Right lobe of liver (tissue), 6 donors: ENCODE data around the gene PPP1R9A. TPM values are rescaled to one million over a fixed set of nuclear protein-coding genes. Genes with fewer than 3 reads are reported as not detected.

Source experiments
- ATAC-seq, 4 donors: fragments of 200-7000 bp; cut with Tn5 transposase; one replicate each; pipeline ENCODE4 v1.9.1; 2020; ENCODE audit warnings: mild to moderate bottlenecking in 4 of 4, moderate library complexity in 4 of 4
- DNase-seq, 3 donors: peaks; one replicate each; pipeline ENCODE4 v3.0.0-alpha.2; 2020
- H3K27ac ChIP-seq, 3 donors: fragments of 200-600 bp; one replicate each; pipeline ENCODE4 v1.8.0; 2022
- H3K27me3 ChIP-seq, 2 donors: fragments of 200-600 bp; one replicate each; pipeline ENCODE4 v1.8.0; 2022
- H3K36me3 ChIP-seq, 4 donors: fragments of 200-600 bp; sonication (generic) in 1 of 4; one replicate each; pipeline versions ENCODE4 v1.5.1 to v1.8.0; 2017 to 2022; ENCODE audit warnings: control low read depth in 1 of 4
- H3K4me1 ChIP-seq, 4 donors: fragments of 200-600 bp; sonication (generic) in 1 of 4; one replicate each; pipeline versions ENCODE4 v1.5.1 to v1.8.0; 2017 to 2022; ENCODE audit warnings: control low read depth in 1 of 4
- H3K4me3 ChIP-seq, 3 donors: fragments of 200-600 bp; one replicate each; pipeline ENCODE4 v1.8.0; 2022
- H3K9me3 ChIP-seq, 4 donors: fragments of 200-600 bp; sonication (generic) in 1 of 4; one replicate each; pipeline versions ENCODE4 v1.5.1 to v1.8.0; 2017 to 2022; ENCODE audit warnings: control low read depth in 1 of 4
- CTCF ChIP-seq, 4 donors: fragments of 200-600 bp in 3 of 4; fragments of 450-650 bp in 1 of 4; IDR thresholded peaks; one replicate each; pipeline versions ENCODE4 v1.5.1 to v1.8.0; 2016 to 2022; ENCODE audit warnings: antibody characterized with exemption in 4 of 4, mild to moderate bottlenecking in 2 of 4
- POLR2A ChIP-seq: fragments of 450-650 bp; IDR thresholded peaks from one replicate; pipeline ENCODE4 v1.6.1; 2017; ENCODE audit warnings: antibody characterized with exemption, mild to moderate bottlenecking
- WGBS: methylation state at CpG from one replicate; pipeline ENCODE4 v1.1.6; 2018; ENCODE audit warnings: low coverage, low lambda C conversion rate; ENCODE audit not compliant: insufficient coverage; ENCODE audit errors: missing lambda C conversion rate; 5-methylcytosine and 5-hydroxymethylcytosine counted together
- intact Hi-C, 2 donors: fragments of 100-400 bp; cut with DNase I; formaldehyde crosslinking; loops; one replicate each; pipeline versions ENCODE4 v1.11.2 to v1.14.1; 2022
- total RNA-seq, 6 experiments: library from RNA; depleted of rRNA in 2 of 6; stranded (reverse); fragments of >200 nt in 2 of 6; fragmentation: NEBNext Ultra II Directional in 3 of 6; extraction: Animal tissue kit (Norgen Biotek cat#: 25700) in 3 of 6; gene quantifications; one replicate each; pipeline versions ENCODE4 v1.1.0 to v1.2.4, GENCODE V29; 2016 to 2023
- donor health status: DM: no; HTN: yes; CAD: no.
- donor health status: DM: no; HTN: no; CAD: no.
- donor health status: DM: no; HTN: no; CAD: no.
- donor health status: DM: no; HTN: yes; CAD: no.
- donor health status: DM: no; HTN: yes; CAD: no.

Gene PPP1R9A
- total RNA-seq, 6 experiments from 2014 or later, result 0.49 to 2.0 (median 0.81) TPM

- ATAC-seq (no peak), DNase-seq (no peak)
- Histone ChIP-seq H3K9me3 (no peaks in the 10 kb centered on the region), H3K4me3 (no peak overlapping the region), H3K27ac (no peak overlapping the region), H3K27me3 (no peaks in the 10 kb centered on the region), H3K4me1 (no peaks in the 10 kb centered on the region), H3K36me3 (no peaks in the 10 kb centered on the region)
- WGBS, result 71% methylated on average over 2 of the region's 2 CpGs
- intact Hi-C loops, result no loop called here
- TF ChIP-seq POLR2A (no peak), CTCF (IDR thresholded peaks at IDR 0.05) (no peak)
Measured at GRCh38 chr7:95209788-95210187, 302.4 kb downstream of the PPP1R9A start.

- H3K9me3 ChIP-seq, result no peaks in the 10 kb centered on the region
- H3K36me3 ChIP-seq, result no peaks in the 10 kb centered on the region
- TF ChIP-seq POLR2A, result no peak
- TF ChIP-seq CTCF (IDR thresholded peaks at IDR 0.05), result no peak
- no peak for DNase-seq
- intact Hi-C loops, result no loop called here
- no peak for ATAC-seq
- H3K27ac ChIP-seq, result no peak overlapping the region
- 88% methylated on average over 2 of the region's 2 CpGs for WGBS
- H3K27me3 ChIP-seq, result no peaks in the 10 kb centered on the region
- H3K4me1 ChIP-seq, result no peaks in the 10 kb centered on the region
- no peak overlapping the region for H3K4me3 ChIP-seq
Measured at GRCh38 chr7:95213148-95213547, 305.8 kb downstream of the PPP1R9A start.

- H3K9me3 ChIP-seq, result no peaks in the 10 kb centered on the region
- intact Hi-C loops, result no loop called here
- H3K4me3 ChIP-seq, result no peak overlapping the region
- H3K36me3 ChIP-seq, result no peaks in the 10 kb centered on the region
- WGBS, result 53% methylated on average over 5 of the region's 6 CpGs
- no peak overlapping the region for H3K27ac ChIP-seq
- DNase-seq, result no peak
- TF ChIP-seq CTCF (IDR thresholded peaks at IDR 0.05) (no peak), POLR2A (no peak)
- no peak for ATAC-seq
- no peaks in the 10 kb centered on the region for H3K4me1 ChIP-seq
- no peaks in the 10 kb centered on the region for H3K27me3 ChIP-seq
Measured at GRCh38 chr7:95213809-95214492, 306.6 kb downstream of the PPP1R9A start.

GRCh38 chr7:95219721-95220120 is 312.3 kb downstream of the PPP1R9A start:
- no peak overlapping the region for H3K27ac ChIP-seq
- no peak for TF ChIP-seq CTCF (IDR thresholded peaks at IDR 0.05)
- no peak for TF ChIP-seq POLR2A
- no peaks in the 10 kb centered on the region for H3K36me3 ChIP-seq
- DNase-seq, result no peak
- WGBS, result 51% methylated on average over 2 of the region's 2 CpGs
- no peaks in the 10 kb centered on the region for H3K4me1 ChIP-seq
- ATAC-seq, result no peak
- H3K27me3 ChIP-seq, result no peaks in the 10 kb centered on the region
- intact Hi-C loops, result no loop called here
- H3K9me3 ChIP-seq, result no peaks in the 10 kb centered on the region
- no peak overlapping the region for H3K4me3 ChIP-seq
